ENCODE data around the gene ZBTB8OS.
"Not testable (repeated sequence)": the region's sequence is repeated elsewhere in the genome, so short reads cannot be mapped to it uniquely, and the experiment has no call there.

ZBTB8OS gene

DNA sequence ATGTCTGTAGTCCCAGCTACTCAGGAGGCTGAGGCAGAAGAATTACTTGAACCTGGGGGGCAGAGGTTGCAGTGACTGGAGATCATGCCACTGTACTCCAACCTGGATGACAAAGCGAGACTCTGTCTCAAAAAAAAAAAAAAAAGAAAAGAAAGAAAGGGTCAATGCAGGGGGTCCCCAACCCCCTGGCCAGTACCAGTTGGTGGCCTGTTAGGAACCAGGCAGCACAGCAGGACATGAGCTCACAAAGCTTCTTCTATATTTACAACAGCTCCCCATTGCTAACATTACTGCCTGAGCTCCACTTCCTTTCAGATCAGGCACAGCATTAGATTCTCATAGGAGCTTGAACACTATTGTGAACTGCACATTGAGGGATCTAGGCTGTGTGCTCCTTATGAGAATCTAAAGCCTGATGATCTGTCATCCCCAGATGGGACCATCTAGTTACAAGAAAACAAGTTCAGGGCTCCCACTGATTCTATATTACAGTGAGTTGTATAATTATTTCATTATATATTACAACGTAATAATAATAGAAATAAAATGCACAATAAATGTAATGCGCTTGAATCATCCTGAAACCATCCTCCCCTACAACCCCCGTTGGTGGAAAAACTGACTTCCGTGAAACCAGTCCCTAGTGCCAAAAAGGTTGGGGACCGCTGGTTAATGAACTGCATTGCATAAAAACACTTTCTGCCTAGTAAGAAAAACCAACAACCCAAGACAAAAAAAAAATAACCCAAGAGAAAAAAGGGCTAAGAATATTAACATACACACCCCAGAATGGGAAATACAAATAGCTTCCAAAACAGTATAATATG is 2.8 kb downstream of the ZBTB8OS start:
- no peak for DNase-seq

DNA sequence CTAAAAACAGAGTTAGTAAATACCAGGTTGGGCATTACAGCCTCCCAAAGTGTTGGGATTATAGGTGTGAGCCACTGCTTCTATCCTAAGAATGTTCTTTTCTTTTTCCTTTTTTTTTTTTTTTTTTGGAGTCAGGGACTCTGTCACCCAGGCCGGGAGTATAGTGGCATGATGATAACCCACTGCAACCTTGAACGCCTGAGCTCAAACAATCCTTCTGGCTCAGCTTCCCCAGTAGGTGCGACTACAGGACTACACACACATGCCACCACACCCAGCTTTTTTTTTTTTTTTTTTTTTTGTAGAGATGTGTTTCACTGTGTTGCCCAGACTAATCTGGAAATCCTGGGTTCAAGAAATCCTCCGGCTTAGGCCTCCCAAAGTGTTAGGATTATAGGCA is 5.9 kb downstream of the ZBTB8OS start:
- DNase-seq = no peak

DNA sequence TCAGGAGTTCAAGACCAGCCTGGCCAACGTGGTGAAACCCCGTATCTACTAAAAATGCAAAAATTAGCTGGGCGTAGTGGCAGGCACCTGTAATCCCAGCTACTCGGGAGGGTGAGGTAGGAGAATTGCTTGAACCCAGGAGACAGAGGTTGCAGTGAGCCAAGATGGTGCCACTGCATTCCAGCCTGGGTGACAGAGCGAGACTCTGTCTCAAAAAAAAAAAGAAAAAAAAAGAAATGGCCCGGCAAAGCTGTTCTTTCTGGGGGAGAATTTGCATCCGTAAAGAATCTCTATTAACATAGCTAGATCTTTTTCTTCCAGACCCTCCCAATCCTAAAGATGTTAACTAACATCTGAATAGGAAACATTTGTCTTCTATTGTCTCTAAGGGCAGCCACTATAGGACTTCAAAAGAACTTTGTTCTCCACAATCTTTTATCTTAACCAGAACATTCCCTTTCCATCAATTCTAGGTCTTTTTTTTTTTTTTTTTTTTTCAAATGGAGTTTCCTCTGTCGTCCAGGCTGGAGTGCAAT is 8.0 kb downstream of the ZBTB8OS start:
- not testable (repeated sequence) for DNase-seq

DNA sequence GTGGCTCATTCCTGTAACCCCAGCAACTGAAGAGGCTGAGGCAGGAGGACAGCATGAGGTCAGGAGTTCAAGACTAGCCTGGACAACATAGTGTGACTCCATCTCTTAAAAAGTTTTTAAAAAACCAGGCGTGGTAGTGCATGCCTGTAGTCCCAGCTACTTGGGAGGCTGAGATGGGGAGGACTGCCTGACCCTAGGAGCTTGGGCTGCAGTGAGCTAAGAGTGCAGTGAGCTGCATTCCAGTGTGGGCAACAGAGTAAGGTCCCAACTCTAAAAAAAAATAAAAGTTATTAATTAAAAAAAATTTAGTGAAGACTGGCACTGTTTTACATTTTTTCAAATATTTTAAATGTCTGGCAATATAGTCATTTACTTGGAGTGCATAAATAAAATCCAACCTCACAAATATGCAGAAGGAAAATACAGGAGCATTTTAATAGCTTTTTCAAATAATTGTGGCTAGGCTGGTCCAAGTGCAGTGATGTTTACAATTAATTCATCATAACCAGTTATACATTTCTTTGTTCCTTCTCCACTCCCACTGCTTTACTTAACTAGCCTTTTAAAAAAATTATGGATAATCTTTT is 10.8 kb downstream of the ZBTB8OS start:
- no peak for DNase-seq

DNA sequence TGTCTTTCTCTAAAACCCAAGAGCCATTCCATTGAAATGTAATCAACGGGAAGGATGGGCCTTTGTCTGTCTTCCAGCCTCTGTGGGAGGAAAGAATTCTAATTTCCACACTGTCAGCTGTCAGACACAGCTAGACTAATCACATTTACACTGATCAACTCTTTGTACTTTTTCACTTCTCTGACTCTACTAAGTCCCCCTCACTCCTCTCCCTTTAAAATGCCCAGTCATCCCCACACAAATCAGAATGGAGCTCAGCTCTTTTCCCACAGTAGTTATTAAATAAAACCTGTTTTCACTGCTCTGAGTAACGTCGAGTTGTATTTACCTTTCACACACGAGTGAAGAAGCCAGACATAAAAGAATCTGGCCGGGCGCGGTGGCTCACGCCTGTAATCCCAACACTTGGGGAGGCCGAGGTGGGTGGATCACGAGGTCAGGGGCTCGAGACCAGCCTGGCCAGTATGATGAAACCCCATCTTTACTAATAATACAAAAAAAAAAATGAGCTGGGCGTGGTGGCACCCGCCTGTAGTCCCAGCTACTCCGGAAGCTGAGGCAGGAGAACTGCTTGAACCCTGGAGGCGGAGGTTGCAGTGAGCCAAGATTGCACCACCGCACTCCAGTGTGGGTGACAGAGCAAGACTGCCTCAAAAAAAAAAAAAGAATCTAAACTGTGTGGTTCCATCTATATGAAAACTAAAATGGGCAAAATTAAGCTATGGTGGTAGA is 13.3 kb downstream of the ZBTB8OS start:
- no peak for DNase-seq

DNA sequence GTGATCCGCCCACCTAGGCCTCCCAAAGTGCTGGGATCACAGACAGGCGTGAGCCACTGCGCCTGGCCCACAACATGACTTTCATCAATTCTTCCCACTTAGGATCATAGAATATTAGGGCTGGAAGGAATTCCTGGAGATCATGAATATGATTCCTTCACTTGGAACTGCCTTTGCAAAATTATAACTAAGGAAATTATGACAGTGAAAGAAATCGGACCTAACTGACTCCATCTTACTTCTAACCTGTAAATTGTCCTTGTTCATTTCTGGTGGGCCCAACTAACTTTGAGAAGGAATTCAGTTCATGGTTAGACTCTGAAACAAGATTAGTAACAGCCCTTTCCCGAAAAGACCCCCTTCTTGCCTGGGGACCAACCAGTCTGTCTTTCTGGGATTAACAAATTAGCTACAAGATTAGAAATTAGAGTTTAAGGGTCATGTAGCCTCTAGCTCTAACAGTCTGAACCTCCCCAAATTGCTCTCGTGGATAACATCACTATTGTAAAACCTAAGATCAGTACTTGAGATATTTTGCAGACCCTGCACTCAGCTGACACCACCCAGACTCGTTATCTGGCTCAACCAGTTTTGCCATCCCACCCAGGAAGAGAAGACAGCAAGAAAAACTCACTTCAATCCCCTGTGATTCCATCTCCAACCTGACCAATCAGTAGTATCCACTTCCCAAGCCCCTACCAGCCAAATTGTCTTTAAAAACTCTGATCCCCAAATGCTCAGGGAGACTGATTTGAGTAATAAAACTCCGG is 14.7 kb downstream of the ZBTB8OS start:
- no peak for DNase-seq

DNA sequence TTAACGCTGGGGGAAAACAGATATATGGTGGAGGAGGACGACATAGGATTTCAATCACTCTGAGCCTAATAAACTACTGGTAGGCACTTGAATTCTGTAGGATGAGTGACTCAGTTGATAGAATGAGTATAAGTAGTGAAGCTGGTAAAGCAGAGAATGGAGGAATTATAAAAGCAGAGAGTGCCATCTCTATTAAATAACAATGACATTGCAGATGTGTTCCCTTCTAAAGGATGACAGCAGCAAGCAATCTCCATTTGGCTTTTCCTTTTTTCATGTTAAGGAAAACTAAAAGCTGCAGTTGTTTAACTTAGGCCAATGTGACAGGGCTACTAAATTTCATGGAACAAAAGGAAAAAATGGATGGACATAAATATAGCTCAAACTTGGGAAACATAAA is 17.5 kb downstream of the ZBTB8OS start:
- DNase-seq = no peak

DNA sequence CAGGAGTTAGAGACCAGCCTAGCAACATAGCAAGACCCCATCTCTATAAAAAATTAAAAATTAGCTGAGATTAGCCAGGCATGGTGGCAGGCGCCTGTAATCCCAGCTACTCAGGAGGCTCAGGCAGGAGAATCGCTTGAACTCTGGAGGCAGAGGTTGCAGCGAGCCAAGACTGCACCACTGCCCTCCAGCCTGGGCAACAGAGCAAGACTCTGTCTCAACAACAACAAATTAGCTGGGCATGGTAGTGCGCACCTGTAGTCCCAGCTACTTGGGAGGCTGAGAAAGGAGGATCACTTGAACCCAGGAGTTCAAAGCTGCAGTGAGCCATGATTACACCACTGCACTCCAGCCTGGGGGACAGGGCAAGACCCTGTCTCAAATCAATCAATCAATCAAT is 20.2 kb downstream of the ZBTB8OS start:
- DNase-seq = not testable (repeated sequence)

DNA sequence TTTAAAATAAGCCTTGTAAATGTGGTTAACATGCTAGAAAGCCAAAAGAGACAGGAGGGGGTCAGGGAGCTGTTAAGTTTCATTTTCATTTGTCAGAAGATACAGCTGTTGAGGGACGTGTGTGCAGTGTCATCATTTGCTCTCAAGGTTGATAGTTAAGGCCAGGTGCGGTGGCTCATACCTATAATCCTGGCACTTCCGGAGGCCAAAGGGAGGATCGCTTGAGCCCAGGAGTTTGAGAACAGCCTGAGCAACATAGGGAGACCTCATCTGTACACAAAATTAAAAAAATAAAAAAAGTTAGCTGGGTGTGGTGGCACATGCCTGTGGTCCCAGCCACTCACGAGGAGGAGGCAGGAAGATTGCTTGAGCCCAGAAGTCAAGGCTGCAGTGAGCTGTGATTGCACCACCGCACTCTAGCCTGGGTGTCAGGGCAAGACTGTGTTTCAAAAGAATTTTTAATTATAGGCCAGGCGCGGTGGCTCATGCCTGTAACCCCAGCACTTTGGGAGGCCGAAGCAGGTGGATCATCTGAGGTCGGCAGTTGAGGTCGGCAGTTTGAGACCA is 22.7 kb downstream of the ZBTB8OS start:
- DNase-seq = no peak

DNA sequence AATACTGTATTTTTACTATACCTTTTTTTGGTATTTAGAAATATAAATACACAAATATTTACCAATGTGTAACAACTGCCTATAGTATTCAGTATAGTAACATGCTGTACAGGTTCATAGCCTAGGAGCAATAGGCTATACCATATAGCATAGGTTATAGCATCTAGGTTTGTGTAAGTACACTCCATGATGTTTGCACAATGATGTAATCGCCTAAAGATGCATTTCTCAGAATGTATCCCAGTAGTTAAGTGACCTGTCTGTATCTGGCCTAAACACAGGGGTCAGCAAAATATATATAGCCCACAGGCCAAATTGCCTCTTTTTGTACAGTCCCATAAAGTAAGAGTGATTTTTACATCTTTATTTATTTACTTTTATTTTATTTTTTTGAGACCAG is 24.2 kb downstream of the ZBTB8OS start:
- DNase-seq = no peak

DNA sequence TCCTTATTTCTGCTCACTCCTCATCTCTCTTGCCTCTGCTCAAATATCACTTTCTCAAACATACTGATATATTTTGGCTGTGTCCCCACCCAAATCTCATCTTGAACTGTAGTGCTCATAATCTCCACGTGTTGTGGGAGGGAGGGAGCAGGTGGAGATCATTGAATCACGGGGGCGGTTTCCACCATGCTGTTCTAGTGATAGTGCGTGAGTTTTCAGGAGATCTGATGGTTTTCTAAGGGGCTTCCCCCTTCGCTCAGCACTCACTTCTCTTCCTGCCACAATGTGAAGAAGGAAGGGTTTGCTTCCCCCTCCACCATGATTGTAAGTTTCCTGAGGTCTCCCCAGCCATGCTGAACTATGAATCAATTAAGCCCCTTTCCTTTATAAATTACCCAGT is 26.6 kb downstream of the ZBTB8OS start:
- no peak for DNase-seq

DNA sequence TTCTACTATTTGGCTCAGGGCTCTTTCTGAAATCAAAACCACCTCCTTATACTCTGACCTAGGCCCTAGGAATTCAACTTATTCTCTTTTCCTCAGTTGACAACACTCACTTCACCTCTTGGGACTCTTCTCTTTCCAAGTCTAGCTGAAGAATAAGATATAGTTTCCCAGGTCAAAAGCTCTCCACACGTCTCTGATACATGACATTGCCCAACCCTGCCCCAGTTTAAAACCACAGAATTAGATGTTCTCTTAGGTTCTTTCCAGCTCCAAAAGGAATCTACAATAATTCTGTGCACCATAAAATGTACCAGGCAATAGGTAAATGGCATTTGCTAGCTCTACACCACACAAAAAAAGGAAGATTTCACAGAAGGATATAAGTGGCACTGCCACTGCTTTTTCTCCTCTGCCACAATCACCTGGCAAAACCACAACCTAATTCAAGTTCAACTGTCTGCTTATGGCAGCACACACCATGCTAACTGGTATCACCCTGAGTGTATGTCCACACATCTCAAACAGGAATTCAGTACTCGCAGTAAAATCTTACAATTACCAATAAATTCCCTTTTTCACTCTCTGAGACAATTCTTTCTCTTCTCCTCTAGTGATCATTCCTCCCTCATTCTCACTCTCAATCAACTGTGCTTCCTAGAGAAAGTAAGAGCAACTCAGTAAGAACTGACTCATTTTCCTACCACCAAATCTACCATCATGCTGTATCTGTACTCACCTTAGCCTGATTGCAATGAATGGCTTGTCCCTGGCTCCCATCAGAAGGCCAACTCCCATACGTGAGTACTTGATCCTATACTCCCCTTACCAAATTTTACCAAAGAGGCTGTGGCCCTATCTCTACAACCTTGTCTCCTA is 27.3 kb downstream of the ZBTB8OS start:
- no peak for DNase-seq

DNA sequence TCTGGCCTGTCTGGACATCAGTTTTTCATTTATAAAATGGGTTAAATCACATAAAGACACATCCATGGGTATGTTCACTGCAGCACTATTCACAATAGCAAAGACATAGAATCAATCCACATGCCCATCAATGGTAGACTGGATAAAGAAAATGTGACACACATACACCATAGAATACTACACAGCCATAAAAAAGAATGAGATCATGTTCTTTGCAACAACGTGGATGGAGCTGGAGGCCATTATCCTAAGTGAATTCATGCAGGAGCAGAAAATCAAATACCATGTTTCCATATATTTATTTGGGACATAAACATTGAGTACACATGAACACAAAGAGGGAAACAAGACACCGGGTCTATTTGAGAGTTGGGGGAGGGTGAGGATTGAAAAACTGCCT is 28.1 kb downstream of the ZBTB8OS start:
- no peak for DNase-seq

DNA sequence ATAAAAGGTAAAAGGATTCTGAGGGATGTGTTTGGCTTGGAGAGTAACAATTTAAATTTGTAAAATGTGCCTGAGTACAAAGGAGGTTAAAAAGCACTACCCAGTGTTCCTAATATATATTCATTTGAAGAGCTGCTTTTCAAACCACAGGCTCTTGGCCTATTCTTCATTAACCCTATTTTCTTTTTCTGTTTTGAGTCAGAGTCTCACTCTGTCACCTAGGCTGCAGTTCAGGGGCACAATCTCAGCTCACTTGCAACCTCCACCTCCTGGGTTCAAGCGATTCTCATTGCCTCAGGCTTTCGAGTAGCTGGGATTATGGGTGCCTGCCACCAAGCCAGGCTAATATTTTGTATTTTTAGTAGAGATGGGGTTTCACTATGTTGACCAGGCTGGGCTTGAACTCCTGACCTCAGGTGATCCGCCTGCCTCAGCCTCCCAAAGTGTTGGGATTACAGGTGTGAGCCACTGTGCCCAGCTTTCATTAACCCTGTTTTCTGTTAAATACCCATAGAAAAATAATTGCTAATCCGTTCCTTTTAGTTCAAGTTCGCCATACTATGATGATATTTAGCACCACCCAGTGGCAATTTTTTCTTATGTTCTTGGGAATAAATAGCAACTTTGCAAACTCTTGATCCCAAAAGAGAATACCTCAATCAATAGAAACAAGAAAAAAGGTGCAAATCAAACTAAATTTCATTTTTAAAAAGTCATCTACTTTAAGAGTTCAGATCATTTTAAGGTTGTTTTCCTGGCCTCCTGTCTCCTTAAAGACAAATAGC is 30.5 kb downstream of the ZBTB8OS start:
- no peak for DNase-seq

DNA sequence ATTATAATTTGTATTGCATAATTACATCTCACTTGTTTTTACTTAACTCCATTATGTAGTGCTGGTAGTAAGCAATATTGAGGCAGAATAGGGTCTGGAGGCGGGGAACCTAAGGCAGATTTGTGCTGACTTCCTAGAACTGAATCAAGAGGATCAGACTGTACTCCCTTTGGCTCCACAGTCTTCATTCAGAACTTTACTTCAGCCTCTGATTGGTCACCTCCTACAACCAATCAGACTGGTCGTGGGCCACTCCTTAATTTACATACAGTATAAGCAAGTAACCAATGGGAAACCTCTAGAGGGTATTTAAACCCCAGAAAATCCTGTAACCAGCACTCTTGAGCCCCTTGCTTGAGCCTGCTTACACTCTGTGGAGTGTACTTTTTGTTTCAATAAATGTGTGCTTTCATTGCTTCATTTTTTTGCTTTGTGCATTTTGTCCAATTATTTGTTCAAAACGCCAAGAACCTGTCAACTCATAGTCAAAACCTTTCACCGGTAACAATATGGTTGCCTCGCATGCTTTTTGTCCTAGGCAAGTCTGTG is 31.6 kb downstream of the ZBTB8OS start:
- DNase-seq = no peak

DNA sequence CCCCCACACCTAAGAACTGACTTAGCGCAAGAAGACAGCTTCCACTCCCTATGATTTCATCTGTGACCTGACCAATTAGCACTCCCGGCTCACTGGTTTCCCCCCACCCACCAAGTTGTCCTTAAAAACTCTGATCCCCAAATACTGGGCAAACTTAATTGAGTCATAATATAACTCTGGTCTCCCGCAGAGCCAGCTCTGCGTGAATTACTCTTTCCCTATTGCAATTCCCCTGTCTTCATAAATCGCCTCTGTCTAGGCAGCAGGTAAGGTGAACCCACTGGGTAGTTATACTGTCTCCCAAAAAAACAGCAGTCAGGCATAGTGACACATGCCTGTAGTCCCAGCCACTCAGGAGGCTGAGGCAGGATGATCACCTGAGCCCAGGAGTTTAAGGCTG is 36.9 kb downstream of the ZBTB8OS start:
- DNase-seq = no peak

DNA sequence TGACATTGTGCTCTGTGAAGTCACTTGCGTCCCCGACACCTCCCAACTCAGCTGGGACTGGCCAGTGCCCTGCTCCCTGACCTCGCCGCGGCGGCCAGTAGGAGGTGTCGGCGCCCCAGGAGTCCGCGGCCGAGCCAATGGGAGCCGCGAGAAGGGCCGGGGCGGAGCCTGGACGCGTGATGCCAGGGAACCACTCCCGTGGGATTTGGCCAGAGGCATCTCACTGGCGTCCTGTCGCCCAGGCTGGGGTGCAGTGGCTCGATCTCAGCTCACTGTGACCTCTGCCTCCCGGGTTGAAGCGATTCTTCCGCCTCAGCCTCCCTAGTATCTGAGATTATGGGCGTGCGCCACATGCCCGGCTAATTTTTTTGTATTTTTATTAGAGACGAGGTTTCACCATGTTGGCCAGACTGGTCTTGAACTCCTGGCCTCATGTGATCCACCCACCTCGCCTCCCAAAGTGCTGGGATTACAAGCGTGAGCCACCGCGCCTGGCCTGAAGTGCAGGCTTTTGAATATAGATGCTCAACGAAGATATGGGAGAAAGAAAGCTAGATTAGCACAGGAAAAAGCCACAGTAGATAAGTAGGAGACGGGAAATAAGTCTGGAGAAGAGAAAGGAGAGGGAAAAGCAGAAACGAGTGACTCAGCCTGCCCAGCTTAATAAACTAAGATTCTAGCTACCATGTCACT is 38.0 kb downstream of the ZBTB8OS start:
- peak; percentile 80 for DNase-seq

DNA sequence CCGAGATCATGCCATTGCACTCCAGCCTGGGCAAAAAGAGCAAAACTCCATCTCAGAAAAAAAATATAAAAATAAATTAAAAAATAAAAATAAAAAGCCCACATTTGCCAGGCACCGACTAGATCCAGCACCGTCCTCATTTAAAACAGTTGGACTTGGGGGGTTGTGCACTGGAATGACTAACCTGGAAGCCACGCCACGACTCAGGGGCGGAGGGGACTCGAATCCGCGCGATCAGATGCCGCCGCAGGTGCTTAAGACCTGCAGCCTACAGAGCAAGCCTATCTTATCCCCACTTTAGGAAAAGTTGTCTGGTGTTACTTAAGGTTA is 38.5 kb downstream of the ZBTB8OS start:
- DNase-seq = no peak

DNA sequence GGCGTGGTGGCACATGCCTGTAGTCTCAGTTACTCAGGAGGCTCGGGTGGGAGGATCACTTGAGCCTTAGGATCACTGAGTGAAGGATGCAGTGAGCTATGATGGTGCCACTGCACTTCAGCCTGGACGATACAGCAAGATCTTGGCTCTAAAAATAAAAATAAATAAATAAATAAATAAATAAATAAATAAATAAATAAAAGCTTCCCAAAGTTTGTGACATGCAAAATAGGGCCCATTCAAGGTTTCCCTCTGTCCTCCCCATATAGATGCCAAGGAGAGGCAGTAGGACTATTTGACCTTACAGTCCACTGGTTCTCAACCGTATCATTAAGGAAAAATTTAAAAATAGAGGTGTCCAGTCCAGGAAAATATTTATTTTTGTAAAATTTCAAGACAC is 41.2 kb downstream of the ZBTB8OS start:
- DNase-seq = no peak
